ENCODE results near the gene NBPF11. TPM values are rescaled to one million over a fixed set of nuclear protein-coding genes. Genes with fewer than 3 reads are reported as not detected.
"Not testable (repeated sequence)": the region's sequence is repeated elsewhere in the genome, so short reads cannot be mapped to it uniquely, and the experiment has no call there.

Gene NBPF11
- total RNA-seq, 2 donors from 2014 or later, result 15.2 to 16.1 TPM

GRCh38 chr1:148141936-148142335 lies 10.1 kb downstream of the NBPF11 start:
- H3K4me3 Mint-ChIP-seq; H3K36me3 Mint-ChIP-seq (ENCODE audit: insufficient read depth in 2 of 2); H3K27me3 Mint-ChIP-seq (ENCODE audit: low read depth); H3K27ac Mint-ChIP-seq; H3K4me1 Mint-ChIP-seq (ENCODE audit: low read depth); DNase-seq; ATAC-seq (replicated peaks in 1 of 2); H3K9me3 Mint-ChIP-seq: not testable (repeated sequence)

- ATAC-seq (replicated peaks in 1 of 2); H3K4me1 Mint-ChIP-seq (ENCODE audit: low read depth); H3K27ac Mint-ChIP-seq; H3K9me3 Mint-ChIP-seq; H3K27me3 Mint-ChIP-seq (ENCODE audit: low read depth); DNase-seq; H3K4me3 Mint-ChIP-seq; H3K36me3 Mint-ChIP-seq (ENCODE audit: insufficient read depth in 2 of 2): not testable (repeated sequence)
These were observed 13.5 kb downstream of the NBPF11 start for GRCh38 chr1:148138606-148139005.

GRCh38 chr1:148122341-148122740 lies 29.7 kb downstream of the NBPF11 start:
- H3K4me3 Mint-ChIP-seq; H3K27me3 Mint-ChIP-seq (ENCODE audit: low read depth); DNase-seq; ATAC-seq (replicated peaks in 1 of 2); H3K4me1 Mint-ChIP-seq (ENCODE audit: low read depth); H3K9me3 Mint-ChIP-seq; H3K27ac Mint-ChIP-seq; H3K36me3 Mint-ChIP-seq (ENCODE audit: insufficient read depth in 2 of 2): not testable (repeated sequence)

- not testable (repeated sequence) for H3K27ac Mint-ChIP-seq; DNase-seq; H3K9me3 Mint-ChIP-seq; H3K36me3 Mint-ChIP-seq (ENCODE audit: insufficient read depth in 2 of 2); ATAC-seq (replicated peaks in 1 of 2); H3K4me3 Mint-ChIP-seq; H3K27me3 Mint-ChIP-seq (ENCODE audit: low read depth); H3K4me1 Mint-ChIP-seq (ENCODE audit: low read depth)
These were observed 31.7 kb downstream of the NBPF11 start for GRCh38 chr1:148120395-148120794.

GRCh38 chr1:148095732-148096131 lies 56.3 kb downstream of the NBPF11 start:
- not testable (repeated sequence) for DNase-seq; H3K36me3 Mint-ChIP-seq (ENCODE audit: insufficient read depth in 2 of 2); ATAC-seq (replicated peaks in 1 of 2); H3K4me1 Mint-ChIP-seq (ENCODE audit: low read depth); H3K9me3 Mint-ChIP-seq; H3K27me3 Mint-ChIP-seq (ENCODE audit: low read depth); H3K27ac Mint-ChIP-seq; H3K4me3 Mint-ChIP-seq

GRCh38 chr1:148086196-148086595 lies 65.9 kb downstream of the NBPF11 start:
- DNase-seq, result peak in 1 of 2 donors; percentile 0
- H3K9me3 Mint-ChIP-seq; H3K27ac Mint-ChIP-seq; ATAC-seq (replicated peaks in 1 of 2); H3K4me3 Mint-ChIP-seq; H3K36me3 Mint-ChIP-seq (ENCODE audit: insufficient read depth in 2 of 2); H3K4me1 Mint-ChIP-seq (ENCODE audit: low read depth); H3K27me3 Mint-ChIP-seq (ENCODE audit: low read depth): not testable (repeated sequence)

- DNase-seq; H3K4me3 Mint-ChIP-seq; H3K36me3 Mint-ChIP-seq (ENCODE audit: insufficient read depth in 2 of 2); H3K27me3 Mint-ChIP-seq (ENCODE audit: low read depth); H3K27ac Mint-ChIP-seq; H3K9me3 Mint-ChIP-seq; H3K4me1 Mint-ChIP-seq (ENCODE audit: low read depth): not testable (repeated sequence)
- peak; percentile 41 to 55 for ATAC-seq (replicated peaks in 1 of 2)
These were observed 70.9 kb downstream of the NBPF11 start for GRCh38 chr1:148081205-148081604.

- not testable (repeated sequence) for H3K36me3 Mint-ChIP-seq (ENCODE audit: insufficient read depth in 2 of 2); DNase-seq; H3K27me3 Mint-ChIP-seq (ENCODE audit: low read depth); H3K27ac Mint-ChIP-seq; H3K9me3 Mint-ChIP-seq; H3K4me3 Mint-ChIP-seq; H3K4me1 Mint-ChIP-seq (ENCODE audit: low read depth)
- peak; percentile 66 to 73 for ATAC-seq (replicated peaks in 1 of 2)
These were observed 73.2 kb downstream of the NBPF11 start for GRCh38 chr1:148078632-148079519.

- not testable (repeated sequence) for DNase-seq; H3K36me3 Mint-ChIP-seq (ENCODE audit: insufficient read depth in 2 of 2); H3K27me3 Mint-ChIP-seq (ENCODE audit: low read depth); H3K4me3 Mint-ChIP-seq; H3K27ac Mint-ChIP-seq; H3K9me3 Mint-ChIP-seq; H3K4me1 Mint-ChIP-seq (ENCODE audit: low read depth)
- peak in 1 of 2 donors; percentile 20 for ATAC-seq (replicated peaks in 1 of 2)
These were observed 74.0 kb downstream of the NBPF11 start for GRCh38 chr1:148078090-148078489.

- peak; percentile 57 to 67 for ATAC-seq (replicated peaks in 1 of 2)
- DNase-seq; H3K27ac Mint-ChIP-seq; H3K4me1 Mint-ChIP-seq (ENCODE audit: low read depth); H3K36me3 Mint-ChIP-seq (ENCODE audit: insufficient read depth in 2 of 2); H3K4me3 Mint-ChIP-seq; H3K9me3 Mint-ChIP-seq; H3K27me3 Mint-ChIP-seq (ENCODE audit: low read depth): not testable (repeated sequence)
These were observed 74.6 kb downstream of the NBPF11 start for GRCh38 chr1:148077458-148077857.

GRCh38 chr1:148073392-148073791 lies 78.7 kb downstream of the NBPF11 start:
- not testable (repeated sequence) for H3K27me3 Mint-ChIP-seq (ENCODE audit: low read depth); H3K27ac Mint-ChIP-seq; H3K9me3 Mint-ChIP-seq; H3K4me3 Mint-ChIP-seq; DNase-seq; H3K36me3 Mint-ChIP-seq (ENCODE audit: insufficient read depth in 2 of 2); H3K4me1 Mint-ChIP-seq (ENCODE audit: low read depth)
- peak; percentile 55 to 69 for ATAC-seq (replicated peaks in 1 of 2)

- not testable (repeated sequence) for H3K27ac Mint-ChIP-seq; ATAC-seq (replicated peaks in 1 of 2); DNase-seq; H3K27me3 Mint-ChIP-seq (ENCODE audit: low read depth); H3K36me3 Mint-ChIP-seq (ENCODE audit: insufficient read depth in 2 of 2); H3K4me3 Mint-ChIP-seq; H3K9me3 Mint-ChIP-seq; H3K4me1 Mint-ChIP-seq (ENCODE audit: low read depth)
These were observed 83.5 kb downstream of the NBPF11 start for GRCh38 chr1:148068606-148069005.

- ATAC-seq (replicated peaks in 1 of 2); H3K27me3 Mint-ChIP-seq (ENCODE audit: low read depth): not testable (repeated sequence)
These were observed 83.9 kb downstream of the NBPF11 start for GRCh38 chr1:148068201-148068600.

GRCh38 chr1:148060294-148060701 lies 91.8 kb downstream of the NBPF11 start:
- not testable (repeated sequence) for DNase-seq; H3K36me3 Mint-ChIP-seq (ENCODE audit: insufficient read depth in 2 of 2); H3K9me3 Mint-ChIP-seq; H3K27ac Mint-ChIP-seq; H3K4me1 Mint-ChIP-seq (ENCODE audit: low read depth)
- peak; percentile 35 to 41 for ATAC-seq (replicated peaks in 1 of 2)
- Mint-ChIP-seq H3K27me3 (ENCODE audit: low read depth) (peaks cover 15% of the 10 kb centered on the region), H3K4me3 (peak overlapping the region; percentile 69 to 87)

More at GRCh38 chr1:148068201-148068600, 83.9 kb downstream of the NBPF11 start:
- not testable (repeated sequence) for H3K4me3 Mint-ChIP-seq; H3K27ac Mint-ChIP-seq; H3K36me3 Mint-ChIP-seq (ENCODE audit: insufficient read depth in 2 of 2); DNase-seq; H3K9me3 Mint-ChIP-seq; H3K4me1 Mint-ChIP-seq (ENCODE audit: low read depth)
